ENCODE measurements around the gene ASB10. TPM values are rescaled to one million over a fixed set of nuclear protein-coding genes. Genes with fewer than 3 reads are reported as not detected.

ASB10 gene
- total RNA-seq, 1 donor from 2014 or later, result 41.4 TPM

- no peak for ATAC-seq
- intact Hi-C loops (cut with DNase I), result no loop called here
- DNase-seq (ENCODE audit: missing footprints), result peak; percentile 48
Observed at GRCh38 chr7:151132461-151133205, 54.4 kb downstream of the ASB10 start.

DNA sequence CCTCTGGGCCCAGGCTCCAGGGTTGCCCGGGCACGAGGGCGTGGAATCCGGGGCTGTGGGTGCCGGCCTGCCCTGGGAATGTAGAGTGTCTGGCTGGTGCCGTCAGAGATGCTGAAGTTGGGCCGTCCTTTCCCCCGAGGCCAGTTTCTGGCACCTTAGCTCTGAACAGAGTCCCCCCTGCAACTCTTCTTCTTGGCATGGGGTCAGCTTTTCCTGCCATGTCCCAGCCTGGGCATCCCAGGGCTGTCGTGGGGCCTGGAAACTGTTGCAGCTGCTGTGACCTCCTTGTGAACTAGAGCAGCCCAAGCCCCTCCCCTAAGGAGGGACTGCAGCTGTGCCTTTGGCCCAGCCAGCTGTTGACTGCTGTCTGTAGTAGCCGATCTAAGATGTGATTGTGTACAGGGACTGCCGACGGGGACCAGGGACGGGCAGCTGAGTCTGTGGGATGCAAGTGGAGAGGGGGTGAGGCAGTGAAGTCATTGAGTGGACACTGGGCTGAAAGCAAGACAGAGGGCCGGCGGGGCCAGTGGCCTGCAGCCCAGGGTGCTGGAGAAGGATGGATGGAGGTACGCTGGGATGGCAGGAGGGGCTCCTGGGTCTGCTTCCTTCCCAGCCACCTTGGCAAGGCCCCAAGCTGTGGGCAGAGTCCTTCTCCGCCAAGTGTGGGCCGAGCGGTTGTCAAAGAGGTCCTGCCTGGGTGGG lies 55.3 kb downstream of the ASB10 start:
- peak; percentile 60 for DNase-seq (ENCODE audit: missing footprints)
- intact Hi-C loops (cut with DNase I), result no loop called here
- peak; percentile 43 for ATAC-seq

- DNase-seq (ENCODE audit: missing footprints) (no peak), ATAC-seq (no peak)
- intact Hi-C loops (cut with DNase I), result no loop called here
Observed at GRCh38 chr7:151131224-151131591, 55.8 kb downstream of the ASB10 start.

GRCh38 chr7:151130741-151131157 lies 56.3 kb downstream of the ASB10 start:
- peak; percentile 55 for DNase-seq (ENCODE audit: missing footprints)
- intact Hi-C loops (cut with DNase I), result no loop called here
- ATAC-seq, result no peak

GRCh38 chr7:151129960-151130591 lies 57.0 kb downstream of the ASB10 start:
- DNase-seq (ENCODE audit: missing footprints) (peak; percentile 49), ATAC-seq (no peak)
- intact Hi-C loops (cut with DNase I), result no loop called here

DNA sequence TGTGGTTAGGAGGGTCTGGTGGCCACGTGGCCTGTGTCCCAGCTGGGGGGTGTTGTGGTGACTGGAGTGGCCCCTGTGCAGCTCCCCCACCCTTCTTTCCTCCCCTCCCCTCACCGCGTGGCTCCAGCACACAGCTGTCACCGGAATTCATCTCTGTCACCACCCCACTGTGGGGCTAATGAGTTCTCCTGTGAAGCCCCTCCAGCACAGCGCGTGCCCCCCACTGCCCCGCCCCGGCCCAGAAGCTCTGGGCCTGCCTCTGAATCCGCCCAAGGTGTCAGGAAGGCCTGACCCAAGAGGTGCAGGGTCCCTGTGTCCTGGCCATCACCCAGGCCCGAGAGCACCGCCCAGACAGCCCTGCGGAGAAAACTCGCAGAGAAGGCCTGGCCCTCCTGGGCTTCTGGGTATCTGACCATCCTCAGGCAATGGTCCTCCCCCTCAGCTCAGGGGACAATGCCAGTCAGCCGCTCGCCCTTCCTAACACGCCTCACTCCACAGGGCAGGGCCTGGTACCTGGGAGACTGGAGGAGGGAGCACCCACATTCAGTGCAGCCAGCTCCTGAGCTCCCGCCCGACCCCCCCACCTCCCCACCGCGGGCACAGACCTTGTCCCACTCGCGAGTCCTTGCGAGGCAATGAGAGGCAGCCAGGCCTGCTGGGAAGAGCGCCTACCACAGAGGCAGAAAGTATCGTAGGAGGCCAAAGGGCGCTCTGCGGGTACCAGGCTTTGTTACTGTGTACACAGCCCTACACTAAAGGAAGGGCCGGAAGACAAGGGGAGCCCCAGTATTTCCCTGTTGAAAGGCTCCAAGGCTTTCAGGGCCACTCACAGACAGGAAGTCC lies 57.7 kb downstream of the ASB10 start:
- intact Hi-C loops (cut with DNase I), result no loop called here
- peak; percentile 39 for DNase-seq (ENCODE audit: missing footprints)

DNA sequence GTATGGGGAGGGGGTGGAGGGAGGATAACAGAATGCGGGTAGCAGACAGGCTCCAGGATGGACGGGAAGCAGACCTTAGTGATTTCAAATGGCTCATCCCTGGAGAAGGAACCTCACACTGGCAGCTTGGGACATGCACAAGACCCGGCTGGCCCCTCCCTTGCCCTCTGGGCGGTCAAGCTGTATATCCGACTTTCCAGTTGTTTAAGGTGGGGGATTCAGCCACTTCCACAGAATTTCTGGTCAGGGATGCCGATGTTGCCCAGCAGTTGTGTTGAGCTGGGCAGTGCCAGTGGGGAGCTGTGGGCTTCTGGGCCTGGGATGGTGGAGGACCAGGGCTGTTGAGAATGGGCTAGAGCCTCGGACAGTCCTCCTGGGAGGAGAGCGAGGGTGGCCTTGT lies 58.3 kb downstream of the ASB10 start:
- DNase-seq (ENCODE audit: missing footprints) (peak; percentile 27), ATAC-seq (no peak)
- intact Hi-C loops (cut with DNase I), result no loop called here

More for the DNA sequence above, 57.7 kb downstream of the ASB10 start:
- ATAC-seq, result no peak

DNA sequence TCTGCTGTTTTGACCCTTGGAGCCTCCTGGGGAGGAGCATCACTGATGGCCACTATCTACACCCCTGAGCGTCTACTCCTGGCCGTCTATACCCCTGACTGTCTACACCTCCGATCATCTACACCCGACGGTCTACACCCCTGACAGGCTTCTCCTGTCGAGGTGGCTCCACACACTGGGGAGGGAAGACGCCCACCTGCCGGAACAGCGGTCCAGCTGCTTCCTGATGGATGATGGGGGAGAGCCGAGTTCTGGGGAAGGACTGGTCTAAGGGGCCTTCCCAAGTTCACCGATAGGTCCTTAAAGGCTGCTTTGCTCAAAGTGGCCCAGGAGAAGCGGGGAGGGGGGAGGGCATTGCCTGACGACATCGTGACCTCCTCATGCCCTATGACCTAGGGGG lies 58.9 kb downstream of the ASB10 start:
- intact Hi-C loops (cut with DNase I), result no loop called here

DNA sequence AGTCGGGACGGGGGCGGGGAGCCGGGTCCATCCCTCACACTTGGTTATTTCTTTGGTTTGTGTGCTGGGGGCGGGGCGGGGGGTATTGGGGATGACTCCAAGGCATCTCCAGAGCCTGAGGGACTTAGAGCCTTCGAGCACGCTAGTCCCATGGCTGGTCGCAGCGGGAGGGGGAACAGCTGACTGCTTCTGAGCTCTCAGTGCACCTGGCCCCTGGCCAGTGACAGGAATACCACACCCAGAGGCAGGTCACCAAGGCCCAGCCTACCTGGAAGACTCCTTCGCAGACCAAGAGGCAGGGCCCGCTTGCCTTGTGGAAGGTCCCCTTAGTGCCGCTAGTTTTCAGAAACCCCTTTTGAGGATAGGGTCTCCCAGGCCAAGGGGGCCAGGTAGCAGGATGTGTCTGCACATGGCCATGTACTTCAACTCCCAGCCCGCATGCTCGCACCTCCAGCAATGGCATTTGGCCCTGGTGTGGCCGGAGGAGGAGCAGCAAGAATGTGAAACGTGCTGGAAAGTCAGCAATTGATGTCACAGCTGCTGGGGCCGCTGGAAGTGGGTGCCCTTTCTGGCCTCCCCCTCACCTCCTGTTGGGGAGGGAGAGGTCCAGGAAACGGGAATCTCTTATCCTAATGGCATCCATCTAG lies 60.4 kb downstream of the ASB10 start:
- peak; percentile 42 for DNase-seq (ENCODE audit: missing footprints)
- intact Hi-C loops (cut with DNase I), result no loop called here
- ATAC-seq, result no peak

More for the DNA sequence above, 58.9 kb downstream of the ASB10 start:
- ATAC-seq, result no peak
- peak; percentile 6 for DNase-seq (ENCODE audit: missing footprints)

DNA sequence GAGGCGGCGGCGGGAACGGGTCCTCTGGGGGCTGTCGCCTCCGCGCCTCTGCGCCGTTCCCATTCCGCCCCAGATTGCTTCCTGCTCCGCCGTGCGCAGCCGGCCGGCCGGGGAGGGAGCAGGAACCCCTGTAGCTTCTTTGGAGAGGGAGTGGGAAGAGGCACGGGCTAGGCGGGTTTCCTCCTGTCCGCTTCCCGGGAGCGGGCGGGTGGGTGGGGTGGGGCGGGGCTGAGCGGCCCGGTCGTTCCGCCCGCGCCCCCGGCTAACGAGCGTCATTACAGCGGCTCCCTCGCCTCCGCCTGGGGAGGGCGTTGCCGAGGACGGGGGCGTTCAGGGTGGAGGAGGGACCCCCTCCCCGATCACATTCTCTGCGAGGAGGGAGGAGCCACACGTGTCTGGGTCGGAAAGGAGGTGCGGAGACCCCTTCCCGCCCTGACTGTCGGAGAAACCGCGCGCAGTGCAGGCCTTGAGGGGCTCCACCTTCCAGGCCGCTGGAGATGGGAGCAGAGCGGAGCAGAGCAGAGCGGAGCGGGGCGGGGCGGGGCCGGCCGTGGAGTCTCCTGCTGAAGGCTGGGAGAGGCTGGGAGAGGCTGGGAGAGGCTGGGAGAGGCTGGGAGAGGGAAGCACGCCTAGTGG lies 61.1 kb downstream of the ASB10 start:
- DNase-seq (ENCODE audit: missing footprints) (peak; percentile 52), ATAC-seq (peak; percentile 6)
- intact Hi-C loops (cut with DNase I), result loop anchor here (1.0 to 2.0 kb wide), 2 partner anchors 46 to 115 kb away; no protein-coding TSS in a partner anchor

Other genes starting within 250 kb of the ASB10 start
- gene KCNH2, start 208.9 kb downstream of the ASB10 start, total RNA-seq, result 97.3 TPM
- gene NOS3, start 196.2 kb downstream of the ASB10 start, total RNA-seq, result 19.4 TPM
- not detected for gene ATG9B, start 162.8 kb downstream of the ASB10 start, total RNA-seq
- 24.5 TPM for gene ABCB8, start 158.8 kb downstream of the ASB10 start, total RNA-seq
- gene ASIC3, start 138.7 kb downstream of the ASB10 start, total RNA-seq, result 5.5 TPM
- gene CDK5, start 129.4 kb downstream of the ASB10 start, total RNA-seq, result 6.7 TPM
- gene SLC4A2, start 127.7 kb downstream of the ASB10 start, total RNA-seq, result 61.2 TPM
- 79.2 TPM for gene FASTK, start 106.4 kb downstream of the ASB10 start, total RNA-seq
- gene TMUB1, start 103.8 kb downstream of the ASB10 start, total RNA-seq, result 35.5 TPM
- gene AGAP3, start 100.8 kb downstream of the ASB10 start, total RNA-seq, result 57.4 TPM
- 2.4 TPM for gene GBX1, start 19.6 kb downstream of the ASB10 start, total RNA-seq
- not detected for gene H2BK1, start 23.2 kb upstream of the ASB10 start, total RNA-seq
- 24.5 TPM for gene ABCF2, start 40.0 kb upstream of the ASB10 start, total RNA-seq
- 11.6 TPM for gene CHPF2, start 45.2 kb upstream of the ASB10 start, total RNA-seq
- gene SMARCD3, start 61.4 kb upstream of the ASB10 start, total RNA-seq, result 110 TPM
- 31.3 TPM for gene NUB1, start 154.6 kb upstream of the ASB10 start, total RNA-seq
- gene WDR86, start 222.8 kb upstream of the ASB10 start, total RNA-seq, result 0.41 TPM

Measured in Right ventricle myocardium inferior (tissue), 1 donor.